ENCODE data around the gene GPC5. TPM values are rescaled to one million over a fixed set of nuclear protein-coding genes. Genes with fewer than 3 reads are reported as not detected.

Gene GPC5
- total RNA-seq, 1 experiment from 2014 or later = 0.15 TPM

- Histone ChIP-seq H3K14ac (ENCODE audit: insufficient read depth, low read length) (no peak overlapping the region), H2BK5ac (ENCODE audit: insufficient read length, low read length) (no peak overlapping the region), H4K20me1 (ENCODE audit: control insufficient read depth, insufficient read depth, insufficient read length) (no peaks in the 10 kb centered on the region), H4K5ac (ENCODE audit: insufficient read length, low read depth, low read length) (no peak overlapping the region), H3K23ac (ENCODE audit: insufficient read length, low read depth, low read length) (no peak overlapping the region), H3K79me2 (ENCODE audit: insufficient read depth, low read length) (no peaks in the 10 kb centered on the region), H3K27ac (ENCODE audit: insufficient read length, low read depth, low read length) (no peak overlapping the region), H2AK5ac (ENCODE audit: insufficient read length, low read length) (no peak overlapping the region), H3K27me3 (ENCODE audit: insufficient read depth, low read length) (no peaks in the 10 kb centered on the region), H2BK20ac (ENCODE audit: low read depth, low read length, poor library complexity, severe bottlenecking) (no peak overlapping the region), H2BK15ac (ENCODE audit: low read depth, low read length) (no peak overlapping the region), H3K18ac (ENCODE audit: insufficient read length, low read depth, low read length) (no peak overlapping the region), H4K91ac (ENCODE audit: insufficient read length, low read depth, low read length) (no peak overlapping the region), H3K4me1 (ENCODE audit: insufficient read depth, low read length) (no peaks in the 10 kb centered on the region), H3K9me3 (ENCODE audit: control insufficient read depth, low read depth, low read length) (no peaks in the 10 kb centered on the region), H3K79me1 (ENCODE audit: insufficient read depth, low read depth, low read length, poor library complexity, severe bottlenecking) (no peaks in the 10 kb centered on the region), H3K4ac (ENCODE audit: low read depth, low read length) (no peak overlapping the region), H3T11ph (ENCODE audit: low read length) (no peak overlapping the region), H3K9ac (ENCODE audit: extremely low read depth, insufficient read length, low read length) (no peak overlapping the region), H3K56ac (ENCODE audit: insufficient read length, low read depth, low read length) (no peak overlapping the region), H2BK120ac (ENCODE audit: low read depth, low read length, poor library complexity, severe bottlenecking) (no peak overlapping the region), H2BK12ac (ENCODE audit: insufficient read length, low read depth, low read length) (no peak overlapping the region), H4K8ac (replicated peaks; ENCODE audit: insufficient read length, low read depth, low read length) (no peak overlapping the region), H3K23me2 (ENCODE audit: insufficient read length, low read depth, low read length, poor library complexity, severe bottlenecking) (no peaks in the 10 kb centered on the region), H2AFZ (ENCODE audit: low read length) (no peak overlapping the region), H3K4me2 (ENCODE audit: insufficient read depth, insufficient read length, low read length) (no peak overlapping the region)
- no peaks in the 10 kb centered on the region; a peak in 1 of 5 replicates for H3K9me3 Mint-ChIP-seq
- H3K27me3 Mint-ChIP-seq (ENCODE audit: low read depth) = no peaks in the 10 kb centered on the region
- no peak for TF ChIP-seq CTCF (conservative IDR thresholded peaks at IDR 0.05)
- no CpG with 5 or more reads among the region's 5 CpGs for WGBS (ENCODE audit: extremely low coverage, insufficient read length, low lambda C conversion rate)
- H3K27ac Mint-ChIP-seq = no peak overlapping the region
- no peaks in the 10 kb centered on the region for H3K36me3 Mint-ChIP-seq (ENCODE audit: insufficient read depth in 1 of 3, low read depth in 3 of 3)
- no peak overlapping the region for H3K4me3 Mint-ChIP-seq
- no peaks in the 10 kb centered on the region for H3K4me1 Mint-ChIP-seq
- no peak for DNase-seq
Observed at GRCh38 chr13:91567485-91568207, 169.2 kb downstream of the GPC5 start.

Data from H9 (cell line).